GM10248 (cell line): Measurements from ENCODE around the gene DOK1.
"Not testable (repeated sequence)": the region's sequence is repeated elsewhere in the genome, so short reads cannot be mapped to it uniquely, and the experiment has no call there.

Source experiments
- CTCF ChIA-PET: fragments of 300-600 bp; sonication (Branson Sonifier 250); formaldehyde crosslinking; extraction: SDS; loops from one replicate; lab custom pipeline; 2021; ENCODE audit warnings: antibody characterized with exemption; lab: Yijun Ruan, JAX
- POLR2A ChIA-PET: fragments of 350-650 bp; sonication (Branson Sonifier 250); formaldehyde crosslinking; extraction: SDS; loops from one replicate; lab custom pipeline; 2020; ENCODE audit warnings: antibody characterized with exemption; lab: Yijun Ruan, JAX
- DNase-seq: peaks from one replicate; pipeline ENCODE4 v3.0.0; 2012; ENCODE audit errors: extremely low spot score
- CTCF ChIP-seq: IDR thresholded peaks from 2 replicates; pipeline ENCODE4 v1.5.1; 2012; ENCODE audit warnings: mild to moderate bottlenecking, low read depth; ENCODE audit errors: extremely low read depth, missing control alignments, control extremely low read depth

The DOK1 gene

GRCh38 chr2:74556159-74556558 lies 1.6 kb downstream of the DOK1 start:
- ChIA-PET POLR2A (no interaction called here), CTCF (interaction anchor here (0.9 to 3.8 kb wide), 5 partner anchors 8 to 32 kb away, joined by 3 to 26 read pairs (median 5); no protein-coding TSS in a partner anchor)
- TF ChIP-seq CTCF = no peak
- no peak for DNase-seq

GRCh38 chr2:74556831-74557370 lies 2.4 kb downstream of the DOK1 start:
- no peak for DNase-seq
- POLR2A ChIA-PET = no interaction called here
- CTCF ChIA-PET = interaction anchor here (0.9 to 3.8 kb wide), 6 partner anchors 13 to 30 kb away, joined by 3 to 26 read pairs (median 4); no protein-coding TSS in a partner anchor
- TF ChIP-seq CTCF = no peak

- ChIA-PET POLR2A (no interaction called here), CTCF (interaction anchor here (0.9 to 3.8 kb wide), 12 partner anchors 9 to 83 kb away, joined by 3 to 26 read pairs (median 4); no protein-coding TSS in a partner anchor)
- TF ChIP-seq CTCF = no peak
- DNase-seq = no peak
These were observed 4.0 kb downstream of the DOK1 start for GRCh38 chr2:74558284-74559230.

GRCh38 chr2:74559912-74560311 lies 5.4 kb downstream of the DOK1 start:
- no peak for DNase-seq
- POLR2A ChIA-PET = no interaction called here
- CTCF ChIA-PET = interaction anchor here (1.2 to 3.0 kb wide), 3 partner anchors 23 to 29 kb away, joined by 3 to 9 read pairs (median 4); no protein-coding TSS in a partner anchor
- TF ChIP-seq CTCF = no peak

- ChIA-PET POLR2A (no interaction called here), CTCF (no interaction called here)
- no peak for TF ChIP-seq CTCF
- no peak for DNase-seq
These were observed 6.1 kb downstream of the DOK1 start for GRCh38 chr2:74560591-74560990.

GRCh38 chr2:74561022-74561421 lies 6.5 kb downstream of the DOK1 start:
- POLR2A ChIA-PET, DNase-seq, CTCF ChIA-PET: not testable (repeated sequence)
